Putamen (tissue), 1 donor: ENCODE results near the gene CLDN9.

Source experiments
- DNase-seq: peaks from one replicate; pipeline ENCODE4 v3.0.0-alpha.2; 2016; ENCODE audit warnings: low spot score

Gene CLDN9

GRCh38 chr16:2974319-2975056, 38.2 kb upstream of the CLDN9 start:
- DNase-seq = no peak

- DNase-seq = no peak
Measured at GRCh38 chr16:2975161-2975795, 37.4 kb upstream of the CLDN9 start.

- no peak for DNase-seq
Measured at GRCh38 chr16:2976201-2976600, 36.5 kb upstream of the CLDN9 start.

GRCh38 chr16:2976673-2977072, 36.0 kb upstream of the CLDN9 start:
- no peak for DNase-seq

GRCh38 chr16:2977440-2977839, 35.3 kb upstream of the CLDN9 start:
- DNase-seq = no peak

GRCh38 chr16:2979669-2980226, 33.0 kb upstream of the CLDN9 start:
- no peak for DNase-seq

GRCh38 chr16:2980227-2981176, 32.2 kb upstream of the CLDN9 start, which contains the start of gene PKMYT1:
Gene PKMYT1, minus strand, starts transcription at chr16:2980446. Its CDS starts 789 bp downstream, at chr16:2979657.
- DNase-seq = peak; percentile 85

GRCh38 chr16:2981177-2981898, 31.4 kb upstream of the CLDN9 start:
- DNase-seq = no peak

GRCh38 chr16:2981899-2982250, 30.8 kb upstream of the CLDN9 start:
- DNase-seq = no peak

GRCh38 chr16:2982402-2982801, 30.3 kb upstream of the CLDN9 start:
- DNase-seq = no peak

- DNase-seq = peak; percentile 58
Measured at GRCh38 chr16:2983706-2984136, 29.0 kb upstream of the CLDN9 start.

GRCh38 chr16:2985462-2985861, 27.3 kb upstream of the CLDN9 start:
- no peak for DNase-seq

GRCh38 chr16:2985893-2986355, 26.8 kb upstream of the CLDN9 start:
- no peak for DNase-seq

GRCh38 chr16:2986623-2987188, 26.0 kb upstream of the CLDN9 start:
- no peak for DNase-seq

- DNase-seq = no peak
Measured at GRCh38 chr16:2987286-2987685, 25.4 kb upstream of the CLDN9 start.

GRCh38 chr16:2987833-2988232, 24.9 kb upstream of the CLDN9 start:
- DNase-seq = no peak

GRCh38 chr16:2988590-2989099, 24.1 kb upstream of the CLDN9 start:
- DNase-seq = no peak

GRCh38 chr16:2990891-2991290, 21.8 kb upstream of the CLDN9 start:
- no peak for DNase-seq

- DNase-seq = no peak
Measured at GRCh38 chr16:2991566-2992261, 21.0 kb upstream of the CLDN9 start.

- DNase-seq = no peak
Measured at GRCh38 chr16:2992383-2993081, 20.2 kb upstream of the CLDN9 start.
